ENCODE data around the gene GRK2.

DNA sequence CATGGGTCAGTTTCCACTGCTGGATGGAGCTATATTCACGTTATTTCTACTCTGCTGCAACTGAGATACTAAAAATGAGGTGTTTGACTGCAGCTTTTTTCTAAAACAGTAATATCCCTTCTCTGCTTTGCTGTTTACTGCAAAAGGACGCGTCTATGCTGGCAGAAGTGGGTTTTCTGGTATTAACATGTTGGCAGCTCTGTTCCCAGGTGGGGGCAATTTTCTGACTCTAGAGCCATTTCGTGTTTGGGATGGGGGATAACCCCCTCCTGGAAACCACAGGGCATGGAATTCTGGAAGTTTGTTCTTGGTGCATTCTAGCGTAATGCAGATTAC is 4.9 kb downstream of the GRK2 start:
- TF ChIP-seq JUN (IDR thresholded peaks at IDR 0.05; ENCODE audit: low read depth, low read length) = no peak
- no peak for TF ChIP-seq TAF1 (IDR thresholded peaks at IDR 0.05; ENCODE audit: low read depth, low read length)
- TF ChIP-seq, protein P1, sequence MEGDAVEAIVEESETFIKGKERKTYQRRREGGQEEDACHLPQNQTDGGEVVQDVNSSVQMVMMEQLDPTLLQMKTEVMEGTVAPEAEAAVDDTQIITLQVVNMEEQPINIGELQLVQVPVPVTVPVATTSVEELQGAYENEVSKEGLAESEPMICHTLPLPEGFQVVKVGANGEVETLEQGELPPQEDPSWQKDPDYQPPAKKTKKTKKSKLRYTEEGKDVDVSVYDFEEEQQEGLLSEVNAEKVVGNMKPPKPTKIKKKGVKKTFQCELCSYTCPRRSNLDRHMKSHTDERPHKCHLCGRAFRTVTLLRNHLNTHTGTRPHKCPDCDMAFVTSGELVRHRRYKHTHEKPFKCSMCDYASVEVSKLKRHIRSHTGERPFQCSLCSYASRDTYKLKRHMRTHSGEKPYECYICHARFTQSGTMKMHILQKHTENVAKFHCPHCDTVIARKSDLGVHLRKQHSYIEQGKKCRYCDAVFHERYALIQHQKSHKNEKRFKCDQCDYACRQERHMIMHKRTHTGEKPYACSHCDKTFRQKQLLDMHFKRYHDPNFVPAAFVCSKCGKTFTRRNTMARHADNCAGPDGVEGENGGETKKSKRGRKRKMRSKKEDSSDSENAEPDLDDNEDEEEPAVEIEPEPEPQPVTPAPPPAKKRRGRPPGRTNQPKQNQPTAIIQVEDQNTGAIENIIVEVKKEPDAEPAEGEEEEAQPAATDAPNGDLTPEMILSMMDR (IDR thresholded peaks at IDR 0.05; ENCODE audit: control extremely low read depth in 1 of 3, insufficient read depth in 1 of 3, low read depth in 1 of 3, low read length in 3 of 3) = no peak
- TF ChIP-seq, protein P2, sequence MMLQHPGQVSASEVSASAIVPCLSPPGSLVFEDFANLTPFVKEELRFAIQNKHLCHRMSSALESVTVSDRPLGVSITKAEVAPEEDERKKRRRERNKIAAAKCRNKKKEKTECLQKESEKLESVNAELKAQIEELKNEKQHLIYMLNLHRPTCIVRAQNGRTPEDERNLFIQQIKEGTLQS (IDR thresholded peaks at IDR 0.05; ENCODE audit: insufficient read depth, low read depth, low read length) = no peak

All from H1 (cell line).